ENCODE data around the gene CCSER1. TPM values are rescaled to one million over a fixed set of nuclear protein-coding genes. Genes with fewer than 3 reads are reported as not detected.

Gene CCSER1
- total and polyA plus RNA-seq, 8 donors, result 2.0 to 9.0 (median 4.2) TPM

- H3K4me3 ChIP-seq, result no peak overlapping the region
- H3K4me1 ChIP-seq, result no peaks in the 10 kb centered on the region
- no peak overlapping the region for H3K27ac ChIP-seq
- intact Hi-C loops (cut with DNase I), result no loop called here
- no peak for DNase-seq
- no peak for ATAC-seq
- no peaks in the 10 kb centered on the region for H3K27me3 ChIP-seq
- no peaks in the 10 kb centered on the region for H3K9me3 ChIP-seq
- TF ChIP-seq, protein P1, sequence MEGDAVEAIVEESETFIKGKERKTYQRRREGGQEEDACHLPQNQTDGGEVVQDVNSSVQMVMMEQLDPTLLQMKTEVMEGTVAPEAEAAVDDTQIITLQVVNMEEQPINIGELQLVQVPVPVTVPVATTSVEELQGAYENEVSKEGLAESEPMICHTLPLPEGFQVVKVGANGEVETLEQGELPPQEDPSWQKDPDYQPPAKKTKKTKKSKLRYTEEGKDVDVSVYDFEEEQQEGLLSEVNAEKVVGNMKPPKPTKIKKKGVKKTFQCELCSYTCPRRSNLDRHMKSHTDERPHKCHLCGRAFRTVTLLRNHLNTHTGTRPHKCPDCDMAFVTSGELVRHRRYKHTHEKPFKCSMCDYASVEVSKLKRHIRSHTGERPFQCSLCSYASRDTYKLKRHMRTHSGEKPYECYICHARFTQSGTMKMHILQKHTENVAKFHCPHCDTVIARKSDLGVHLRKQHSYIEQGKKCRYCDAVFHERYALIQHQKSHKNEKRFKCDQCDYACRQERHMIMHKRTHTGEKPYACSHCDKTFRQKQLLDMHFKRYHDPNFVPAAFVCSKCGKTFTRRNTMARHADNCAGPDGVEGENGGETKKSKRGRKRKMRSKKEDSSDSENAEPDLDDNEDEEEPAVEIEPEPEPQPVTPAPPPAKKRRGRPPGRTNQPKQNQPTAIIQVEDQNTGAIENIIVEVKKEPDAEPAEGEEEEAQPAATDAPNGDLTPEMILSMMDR (IDR thresholded peaks at IDR 0.05), result no peak
- H3K36me3 ChIP-seq, result no peaks in the 10 kb centered on the region
Measured at GRCh38 chr4:90922174-90922573, 795.0 kb downstream of the CCSER1 start.

- no peaks in the 10 kb centered on the region for H3K9me3 ChIP-seq
- no peak overlapping the region for H3K27ac ChIP-seq
- no peaks in the 10 kb centered on the region for H3K36me3 ChIP-seq
- H3K4me1 ChIP-seq, result no peaks in the 10 kb centered on the region
- intact Hi-C loops (cut with DNase I), result no loop called here
- H3K27me3 ChIP-seq, result no peaks in the 10 kb centered on the region
- ATAC-seq (no peak), DNase-seq (no peak)
- TF ChIP-seq, protein P1 (IDR thresholded peaks at IDR 0.05), result no peak
- H3K4me3 ChIP-seq, result no peak overlapping the region
Measured at GRCh38 chr4:90926957-90927356, 799.8 kb downstream of the CCSER1 start.

- no peaks in the 10 kb centered on the region for H3K27me3 ChIP-seq
- H3K36me3 ChIP-seq, result no peaks in the 10 kb centered on the region
- H3K4me1 ChIP-seq, result no peaks in the 10 kb centered on the region
- H3K27ac ChIP-seq, result no peak overlapping the region
- H3K4me3 ChIP-seq, result no peak overlapping the region
- no peaks in the 10 kb centered on the region for H3K9me3 ChIP-seq
- TF ChIP-seq, protein P1 (IDR thresholded peaks at IDR 0.05), result no peak
- no peak for DNase-seq
- intact Hi-C loops (cut with DNase I), result no loop called here
- no peak for ATAC-seq
Measured at GRCh38 chr4:90943311-90943710, 816.1 kb downstream of the CCSER1 start.

- TF ChIP-seq, protein P1 (IDR thresholded peaks at IDR 0.05), result no peak
- Histone ChIP-seq H3K27me3 (no peaks in the 10 kb centered on the region), H3K4me1 (peaks cover 0 to 3% of the 10 kb centered on the region in 2 donors), H3K27ac (no peak overlapping the region), H3K4me3 (no peak overlapping the region), H3K36me3 (no peaks in the 10 kb centered on the region), H3K9me3 (no peaks in the 10 kb centered on the region)
- intact Hi-C loops (cut with DNase I), result no loop called here
- no peak for ATAC-seq
- no peak for DNase-seq
Measured at GRCh38 chr4:90946945-90947344, 819.8 kb downstream of the CCSER1 start.

- ATAC-seq (no peak), DNase-seq (no peak)
- no peaks in the 10 kb centered on the region for H3K27me3 ChIP-seq
- H3K36me3 ChIP-seq, result no peaks in the 10 kb centered on the region
- H3K9me3 ChIP-seq, result no peaks in the 10 kb centered on the region
- H3K4me3 ChIP-seq, result no peak overlapping the region
- TF ChIP-seq, protein P1 (IDR thresholded peaks at IDR 0.05), result no peak
- no peak overlapping the region for H3K27ac ChIP-seq
- intact Hi-C loops (cut with DNase I), result no loop called here
- H3K4me1 ChIP-seq, result peaks cover 0 to 3% of the 10 kb centered on the region in 2 donors
Measured at GRCh38 chr4:90950385-90950841, 823.2 kb downstream of the CCSER1 start.
